SW 1271 (cell line): ENCODE data around the gene CDH18.

Source experiments
- DNase-seq, 2 experiments: peaks; one replicate each; lab custom pipeline; 2025; lab: John Stamatoyannopoulos, UW

Gene CDH18

GRCh38 chr5:19928562-19929421 lies 59.2 kb downstream of the CDH18 start:
- peak in 1 of 2 experiments; percentile 36 for DNase-seq

GRCh38 chr5:19927919-19928318 lies 60.1 kb downstream of the CDH18 start:
- no peak for DNase-seq

- DNase-seq: no peak
Measured at GRCh38 chr5:19927170-19927569, 60.8 kb downstream of the CDH18 start.

- DNase-seq: no peak
Measured at GRCh38 chr5:19923742-19924141, 64.3 kb downstream of the CDH18 start.

GRCh38 chr5:19920761-19921160 lies 67.2 kb downstream of the CDH18 start:
- DNase-seq: no peak

- DNase-seq: no peak
Measured at GRCh38 chr5:19918780-19919179, 69.2 kb downstream of the CDH18 start.

GRCh38 chr5:19917588-19918122 lies 70.3 kb downstream of the CDH18 start:
- DNase-seq: no peak

- no peak for DNase-seq
Measured at GRCh38 chr5:19910136-19910535, 77.9 kb downstream of the CDH18 start.

- no peak for DNase-seq
Measured at GRCh38 chr5:19904766-19905165, 83.2 kb downstream of the CDH18 start.

- DNase-seq: no peak
Measured at GRCh38 chr5:19903611-19904010, 84.4 kb downstream of the CDH18 start.

- DNase-seq: no peak
Measured at GRCh38 chr5:19902316-19902934, 85.6 kb downstream of the CDH18 start.

GRCh38 chr5:19900269-19900668 lies 87.7 kb downstream of the CDH18 start:
- DNase-seq: no peak

GRCh38 chr5:19891658-19892057 lies 96.3 kb downstream of the CDH18 start:
- no peak for DNase-seq

GRCh38 chr5:19886123-19886917 lies 101.7 kb downstream of the CDH18 start:
- no peak for DNase-seq

GRCh38 chr5:19885040-19885824 lies 102.8 kb downstream of the CDH18 start:
- DNase-seq: no peak

- no peak for DNase-seq
Measured at GRCh38 chr5:19880859-19881436, 107.1 kb downstream of the CDH18 start.

GRCh38 chr5:19880458-19880857 lies 107.5 kb downstream of the CDH18 start:
- DNase-seq: no peak

GRCh38 chr5:19874811-19875210 lies 113.2 kb downstream of the CDH18 start:
- no peak for DNase-seq

- no peak for DNase-seq
Measured at GRCh38 chr5:19866090-19866450, 121.9 kb downstream of the CDH18 start.

- no peak for DNase-seq
Measured at GRCh38 chr5:19865336-19866089, 122.5 kb downstream of the CDH18 start.

- no peak for DNase-seq
Measured at GRCh38 chr5:19862711-19863110, 125.3 kb downstream of the CDH18 start.
